Smooth muscle cell (in vitro differentiated cells): ENCODE measurements around the gene MTF1. TPM values are rescaled to one million over a fixed set of nuclear protein-coding genes. Genes with fewer than 3 reads are reported as not detected.

ENCODE experiments used
- DNase-seq: peaks from one replicate; lab custom pipeline; 2025; ENCODE audit not compliant: unreplicated experiment; lab: John Stamatoyannopoulos, UW
- H2AFZ ChIP-seq: fragments of 200-600 bp; sonication (generic); 2 replicates; pipeline ENCODE4 v1.6.0; 2016; ENCODE audit warnings: antibody characterized with exemption, low read depth, mild to moderate bottlenecking
- H3F3A ChIP-seq: fragments of 200-600 bp; sonication (generic); 2 replicates; pipeline ENCODE4 v1.6.0; 2017; ENCODE audit warnings: antibody characterized with exemption, low read depth
- H3K27ac ChIP-seq: fragments of 200-600 bp; sonication (generic); 2 replicates; pipeline ENCODE4 v1.5.1; 2016; ENCODE audit warnings: low read depth, mild to moderate bottlenecking
- H3K27me3 ChIP-seq: fragments of 200-600 bp; sonication (generic); 2 replicates; pipeline ENCODE4 v1.6.1; 2016; ENCODE audit warnings: low read depth, mild to moderate bottlenecking
- H3K36me3 ChIP-seq: fragments of 200-600 bp; sonication (generic); 2 replicates; pipeline ENCODE4 v1.5.1; 2016; ENCODE audit warnings: low read depth
- H3K4me1 ChIP-seq: fragments of 200-600 bp; sonication (generic); 2 replicates; pipeline ENCODE4 v1.5.1; 2016; ENCODE audit warnings: low read depth
- H3K4me2 ChIP-seq: fragments of 200-600 bp; sonication (generic); 2 replicates; pipeline ENCODE4 v1.6.0; 2016; ENCODE audit warnings: mild to moderate bottlenecking
- H3K4me3 ChIP-seq: fragments of 200-600 bp; sonication (generic); 2 replicates; pipeline ENCODE4 v1.5.1; 2016; ENCODE audit warnings: mild to moderate bottlenecking
- H3K79me2 ChIP-seq: fragments of 200-600 bp; sonication (generic); 2 replicates; pipeline ENCODE4 v1.6.0; 2016; ENCODE audit warnings: low read depth, mild to moderate bottlenecking
- H3K9ac ChIP-seq: fragments of 200-600 bp; sonication (generic); 2 replicates; pipeline ENCODE4 v1.6.0; 2016; ENCODE audit warnings: low read depth
- H3K9me3 ChIP-seq: fragments of 200-600 bp; sonication (generic); replicated peaks from 2 replicates; pipeline ENCODE4 v1.5.1; 2016; ENCODE audit warnings: low read depth
- H4K20me1 ChIP-seq: fragments of 200-600 bp; sonication (generic); 2 replicates; pipeline ENCODE4 v1.6.0; 2016; ENCODE audit warnings: low read depth
- CTCF ChIP-seq: fragments of 200-600 bp; sonication (generic); IDR thresholded peaks from 2 replicates; pipeline ENCODE4 v1.5.1; 2017; ENCODE audit warnings: borderline replicate concordance, mild to moderate bottlenecking, antibody characterized with exemption; ENCODE audit not compliant: insufficient read depth, poor library complexity, severe bottlenecking
- WGBS: methylation state at CpG from one replicate; pipeline ENCODE4 v1.1.7; 2016; ENCODE audit warnings: low lambda C conversion rate; 5-methylcytosine and 5-hydroxymethylcytosine counted together
- polyA plus RNA-seq: library from polyadenylated mRNA; unstranded; fragments of >200 nt; fragmentation: Nextera tagmentation; extraction: Ambion mirVana; gene quantifications from 2 replicates; pipeline ENCODE4 v1.2.1, GENCODE V29; 2016
- total RNA-seq: library from RNA; depleted of rRNA; stranded (reverse); fragments of >200 nt; gene quantifications from 2 replicates; pipeline ENCODE4 v1.2.3, GENCODE V29; 2014

Gene MTF1
- total and polyA plus RNA-seq, 2 experiments from 2014 or later = 6.8 to 25.9 TPM

- Histone ChIP-seq H3K9ac (no peak overlapping the region), H3K79me2 (peaks cover 29% of the 10 kb centered on the region), H3K27ac (peak overlapping the region; percentile 84), H3K4me2 (no peak overlapping the region), H2AFZ (no peak overlapping the region), H3K4me1 (peaks cover 9% of the 10 kb centered on the region), H4K20me1 (no peaks in the 10 kb centered on the region), H3F3A (peaks cover 8% of the 10 kb centered on the region), H3K9me3 (no peaks in the 10 kb centered on the region), H3K27me3 (no peaks in the 10 kb centered on the region), H3K36me3 (peaks cover 4% of the 10 kb centered on the region), H3K4me3 (no peak overlapping the region)
- DNase-seq = no peak
- TF ChIP-seq CTCF = no peak
- 88% methylated on average over 4 of the region's 4 CpGs for WGBS
These were observed 1.8 kb upstream of the MTF1 start for GRCh38 chr1:37861151-37861550.

GRCh38 chr1:37860346-37860666 is 914 bp upstream of the MTF1 start:
- Histone ChIP-seq H3K79me2 (peaks cover 31% of the 10 kb centered on the region), H3K27me3 (no peaks in the 10 kb centered on the region), H3K9me3 (no peaks in the 10 kb centered on the region), H3K36me3 (peaks cover 4% of the 10 kb centered on the region), H4K20me1 (no peaks in the 10 kb centered on the region), H3K4me3 (peak overlapping the region; percentile 88), H2AFZ (no peak overlapping the region), H3K4me1 (peaks cover 9% of the 10 kb centered on the region), H3K9ac (no peak overlapping the region), H3K27ac (peak overlapping the region; percentile 84), H3K4me2 (peak overlapping the region; percentile 93), H3F3A (peaks cover 8% of the 10 kb centered on the region)
- 37% methylated on average over 5 of the region's 5 CpGs for WGBS
- TF ChIP-seq CTCF = no peak
- no peak for DNase-seq

GRCh38 chr1:37858931-37859506 is 373 bp downstream of the MTF1 start:
- DNase-seq = peak; percentile 29
- WGBS = 7% methylated on average over 21 of the region's 21 CpGs
- peak overlapping the region; percentile 88 for H3K4me3 ChIP-seq
- H4K20me1 ChIP-seq = peaks cover 11% of the 10 kb centered on the region
- H3K27me3 ChIP-seq = no peaks in the 10 kb centered on the region
- H2AFZ ChIP-seq = peak overlapping the region; percentile 45
- no peaks in the 10 kb centered on the region for H3K36me3 ChIP-seq
- peak overlapping the region; percentile 84 for H3K27ac ChIP-seq
- H3F3A ChIP-seq = peaks cover 8% of the 10 kb centered on the region
- H3K9me3 ChIP-seq = no peaks in the 10 kb centered on the region
- no peak for TF ChIP-seq CTCF
- H3K9ac ChIP-seq = peak overlapping the region; percentile 93
- peaks cover 43% of the 10 kb centered on the region for H3K79me2 ChIP-seq
- peak overlapping the region; percentile 93 for H3K4me2 ChIP-seq
- H3K4me1 ChIP-seq = peaks cover 9% of the 10 kb centered on the region

- no peak overlapping the region for H2AFZ ChIP-seq
- WGBS = 87% methylated on average over 6 of the region's 6 CpGs
- H3K4me3 ChIP-seq = no peak overlapping the region
- H3K27me3 ChIP-seq = no peaks in the 10 kb centered on the region
- no peak overlapping the region for H3K27ac ChIP-seq
- no peaks in the 10 kb centered on the region for H3K9me3 ChIP-seq
- H3K9ac ChIP-seq = no peak overlapping the region
- no peaks in the 10 kb centered on the region for H3F3A ChIP-seq
- no peaks in the 10 kb centered on the region for H3K36me3 ChIP-seq
- TF ChIP-seq CTCF = no peak
- DNase-seq = no peak
- H3K4me2 ChIP-seq = no peak overlapping the region
- peaks cover 56% of the 10 kb centered on the region for H4K20me1 ChIP-seq
- peaks cover 81% of the 10 kb centered on the region for H3K79me2 ChIP-seq
- peaks cover 9% of the 10 kb centered on the region for H3K4me1 ChIP-seq
These were observed 5.0 kb downstream of the MTF1 start for GRCh38 chr1:37854406-37854805.
